Measurements from ENCODE around the gene DNAH7. TPM values are rescaled to one million over a fixed set of nuclear protein-coding genes. Genes with fewer than 3 reads are reported as not detected.

Gene DNAH7
- total and polyA plus RNA-seq, 10 of the 15 experiments (the other 5 are each of a cell fraction or from before 2014, with no cell fraction given), result 0.05 to 0.61 (median 0.16) TPM

GRCh38 chr2:196097864-196098660 is 29.4 kb upstream of the DNAH7 start:
- Histone ChIP-seq H3K9me3 (replicated peaks; ENCODE audit: control insufficient read depth, insufficient read depth, low read length) (no peaks in the 10 kb centered on the region), H3K9ac (ENCODE audit: control insufficient read depth, insufficient read depth, low read length) (no peak overlapping the region), H3K36me3 (ENCODE audit: control insufficient read depth in 2 of 2, insufficient read depth in 2 of 2, low read length in 1 of 2) (no peaks in the 10 kb centered on the region), H4K20me1 (ENCODE audit: control insufficient read depth, insufficient read depth) (no peaks in the 10 kb centered on the region), H3K27ac (ENCODE audit: control insufficient read depth, insufficient read depth) (no peak overlapping the region), H3K4me3 (no peak overlapping the region), H3K27me3 (replicated peaks in 1 of 2; ENCODE audit: control insufficient read depth in 2 of 2, insufficient read depth in 2 of 2, low read length in 1 of 2) (no peaks in the 10 kb centered on the region), H3K79me2 (ENCODE audit: control insufficient read depth, insufficient read depth, low read length) (no peaks in the 10 kb centered on the region), H2AFZ (ENCODE audit: control insufficient read depth, low read depth, low read length) (no peak overlapping the region), H3K4me1 (ENCODE audit: control insufficient read depth, insufficient read depth, low read length) (peaks cover 24% of the 10 kb centered on the region), H3K4me2 (ENCODE audit: control insufficient read depth, insufficient read depth) (no peak overlapping the region)
- in situ Hi-C loops (cut with MboI) (no loop called here), intact Hi-C loops (cut with micrococcal nuclease; ENCODE audit: unreplicated experiment) (no loop called here)
- 42% methylated on average over 6 of the region's 6 CpGs for WGBS (ENCODE audit: insufficient coverage, insufficient replicate concordance, low lambda C conversion rate, missing lambda C conversion rate)
- ATAC-seq (no peak), DNase-seq (ENCODE audit: low read depth, low spot score) (no peak), FAIRE-seq (no peak)
- POLR2A ChIA-PET, result interaction anchor here (0.5 to 1.8 kb wide), 4 partner anchors 10 to 379 kb away, joined by 3 to 9 read pairs (median 4); no protein-coding TSS in a partner anchor
- no peak for TF ChIP-seq CREM (IDR thresholded peaks at IDR 0.05; ENCODE audit: low read depth)
- no peak for TF ChIP-seq SMAD1 (IDR thresholded peaks at IDR 0.05; ENCODE audit: low read depth, partially characterized antibody)
- TF ChIP-seq IKZF1 (conservative IDR thresholded peaks at IDR 0.05), result no peak
- no peak for TF ChIP-seq SREBF1 (IDR thresholded peaks at IDR 0.05; ENCODE audit: low read length)
- TF ChIP-seq, protein P1, sequence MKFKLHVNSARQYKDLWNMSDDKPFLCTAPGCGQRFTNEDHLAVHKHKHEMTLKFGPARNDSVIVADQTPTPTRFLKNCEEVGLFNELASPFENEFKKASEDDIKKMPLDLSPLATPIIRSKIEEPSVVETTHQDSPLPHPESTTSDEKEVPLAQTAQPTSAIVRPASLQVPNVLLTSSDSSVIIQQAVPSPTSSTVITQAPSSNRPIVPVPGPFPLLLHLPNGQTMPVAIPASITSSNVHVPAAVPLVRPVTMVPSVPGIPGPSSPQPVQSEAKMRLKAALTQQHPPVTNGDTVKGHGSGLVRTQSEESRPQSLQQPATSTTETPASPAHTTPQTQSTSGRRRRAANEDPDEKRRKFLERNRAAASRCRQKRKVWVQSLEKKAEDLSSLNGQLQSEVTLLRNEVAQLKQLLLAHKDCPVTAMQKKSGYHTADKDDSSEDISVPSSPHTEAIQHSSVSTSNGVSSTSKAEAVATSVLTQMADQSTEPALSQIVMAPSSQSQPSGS (IDR thresholded peaks at IDR 0.05; ENCODE audit: low read length), result no peak
- TF ChIP-seq LARP7 (IDR thresholded peaks at IDR 0.05), result no peak
- peak; percentile 65; the same call in 1 of the 2 replicates for TF ChIP-seq SPI1 (IDR thresholded peaks at IDR 0.05; ENCODE audit: borderline replicate concordance, insufficient read depth, low read depth, low read length)
- TF ChIP-seq ZZZ3 (IDR thresholded peaks at IDR 0.05; ENCODE audit: control insufficient read depth, insufficient read length, low read depth), result no peak
- no peak for TF ChIP-seq RAD51 (IDR thresholded peaks at IDR 0.05)
- BruUV-seq (replicated peaks), result no TSS peak
- RAD21 ChIA-PET (ENCODE audit: unreplicated experiment), result interaction anchor here (0.5 to 7.7 kb wide), 5 partner anchors 14 to 76 kb away, joined by 3 to 126 read pairs (median 3); partner anchors contain the start of gene DNAH7
- SMC1A ChIA-PET (ENCODE audit: uncharacterized antibody, unreplicated experiment), result interaction anchor here (0.6 to 9.2 kb wide), 16 partner anchors 11 to 504 kb away, joined by 3 to 147 read pairs (median 3); no protein-coding TSS in a partner anchor
- CTCF ChIA-PET, result interaction anchor here (0.7 to 3.5 kb wide), 7 partner anchors 9 to 238 kb away, joined by 3 to 30 read pairs (median 4); partner anchors contain the start of gene DNAH7
